AG09319 (cell line): ENCODE measurements around the gene NCAPD3.
A peak's percentile ranks its signal among the peaks of the same experiment; 100 is the strongest.

Source experiments
- DNase-seq: peaks from one replicate; pipeline ENCODE4 v3.0.0-alpha.2; 2010; ENCODE audit warnings: low read depth; ENCODE audit errors: extremely low read depth
- CTCF ChIP-seq: IDR thresholded peaks from 2 replicates; pipeline ENCODE4 v1.5.1; 2011; ENCODE audit warnings: low read depth, mild to moderate bottlenecking, inconsistent platforms, low read length, moderate library complexity

Gene NCAPD3

GRCh38 chr11:134139303-134139872, 84.4 kb downstream of the NCAPD3 start:
- TF ChIP-seq CTCF = no peak
- no peak for DNase-seq

GRCh38 chr11:134138376-134138775, 85.4 kb downstream of the NCAPD3 start:
- no peak for DNase-seq
- TF ChIP-seq CTCF = no peak

- no peak for DNase-seq
- TF ChIP-seq CTCF = no peak
These were observed 89.6 kb downstream of the NCAPD3 start for GRCh38 chr11:134134167-134134566.

- DNase-seq = no peak
- TF ChIP-seq CTCF = no peak
These were observed 91.0 kb downstream of the NCAPD3 start for GRCh38 chr11:134132808-134133207.

GRCh38 chr11:134131628-134132244, 92.0 kb downstream of the NCAPD3 start:
- no peak for TF ChIP-seq CTCF
- DNase-seq = no peak

GRCh38 chr11:134126217-134126822, 97.4 kb downstream of the NCAPD3 start:
- DNase-seq = peak; percentile 48

More at GRCh38 chr11:134126217-134126822, 97.4 kb downstream of the NCAPD3 start:
- no peak for TF ChIP-seq CTCF
